Islet of Langerhans (tissue), 1 donor: ENCODE results near the gene MAS1L.
"Not testable (repeated sequence)": the region's sequence is repeated elsewhere in the genome, so short reads cannot be mapped to it uniquely, and the experiment has no call there.

ENCODE experiments used
- FAIRE-seq: peaks from one replicate; lab custom pipeline; 2011; peaks lifted over from hg19 to GRCh38; lab: Jason Lieb, UNC

MAS1L gene

DNA sequence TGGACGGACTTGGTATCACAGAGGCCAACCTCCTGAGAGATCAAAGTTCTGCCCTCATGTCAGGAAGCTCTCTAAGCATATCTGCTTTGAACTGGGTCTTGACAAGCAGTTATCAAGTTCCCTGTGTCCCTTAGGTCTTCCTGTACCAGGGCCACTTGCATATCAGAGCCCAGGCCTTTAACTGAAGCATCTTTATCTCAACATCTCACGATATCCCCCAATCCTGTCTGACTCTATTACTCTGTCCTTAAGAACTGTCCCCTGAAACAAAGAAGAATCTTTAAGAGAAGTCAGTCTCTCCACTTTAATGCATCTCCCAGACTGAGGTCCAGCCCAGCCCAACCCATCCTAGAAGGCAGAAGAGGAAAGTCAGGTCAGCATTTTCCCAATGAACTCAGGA is 8.2 kb downstream of the MAS1L start:
- no peak for FAIRE-seq

GRCh38 chr6:29478740-29479139 is 9.0 kb downstream of the MAS1L start:
- no peak for FAIRE-seq

DNA sequence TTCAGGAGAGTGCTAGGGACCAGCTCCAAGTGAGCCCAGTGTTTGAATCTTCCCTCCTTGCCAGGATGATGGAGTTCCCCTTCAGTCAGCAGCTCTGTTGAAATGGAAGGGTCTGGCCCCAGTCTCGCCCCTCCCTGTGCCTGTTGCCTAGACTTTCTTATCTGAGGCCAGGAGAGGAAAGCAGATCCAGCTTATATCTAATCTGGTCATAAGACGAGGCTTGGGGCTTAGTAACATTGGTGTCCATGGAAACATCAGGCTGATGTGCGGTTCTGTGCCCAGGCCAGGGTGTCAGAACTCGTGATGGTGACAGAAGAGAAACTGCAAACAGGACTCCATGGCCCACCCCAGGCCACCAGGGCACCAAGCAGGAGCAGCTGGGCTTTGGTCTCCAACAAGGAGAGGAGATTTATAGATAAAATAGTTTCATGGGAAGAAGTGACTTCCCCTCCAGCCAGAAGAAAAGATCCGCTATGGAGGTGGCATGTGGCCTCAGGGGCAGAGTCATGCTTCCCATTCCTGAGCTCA is 9.8 kb downstream of the MAS1L start:
- no peak for FAIRE-seq

GRCh38 chr6:29474996-29475395 is 12.8 kb downstream of the MAS1L start:
- no peak for FAIRE-seq

GRCh38 chr6:29466241-29466640 is 21.5 kb downstream of the MAS1L start:
- FAIRE-seq = no peak

DNA sequence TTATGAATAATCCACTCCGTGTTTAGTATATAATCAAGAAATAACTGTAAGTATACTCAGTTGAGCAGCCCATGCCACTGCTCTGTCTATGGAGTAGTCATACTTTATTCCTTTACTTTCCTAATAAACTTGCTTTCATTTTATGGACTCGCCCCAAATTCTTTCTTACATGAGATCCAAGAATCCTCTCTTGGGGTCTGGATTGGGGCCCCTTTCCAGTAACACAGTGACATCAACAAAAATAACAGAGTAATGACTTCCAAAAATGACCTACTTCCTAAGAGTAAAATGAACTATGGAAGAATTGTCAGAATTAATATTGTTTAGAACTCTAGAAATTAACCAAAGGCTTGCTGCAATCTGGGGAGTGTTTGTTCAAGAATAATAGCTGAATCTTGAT is 22.0 kb downstream of the MAS1L start:
- no peak for FAIRE-seq

- FAIRE-seq = no peak
These were observed 22.5 kb downstream of the MAS1L start for GRCh38 chr6:29465279-29465678.

GRCh38 chr6:29462022-29462421 is 25.7 kb downstream of the MAS1L start:
- no peak for FAIRE-seq

DNA sequence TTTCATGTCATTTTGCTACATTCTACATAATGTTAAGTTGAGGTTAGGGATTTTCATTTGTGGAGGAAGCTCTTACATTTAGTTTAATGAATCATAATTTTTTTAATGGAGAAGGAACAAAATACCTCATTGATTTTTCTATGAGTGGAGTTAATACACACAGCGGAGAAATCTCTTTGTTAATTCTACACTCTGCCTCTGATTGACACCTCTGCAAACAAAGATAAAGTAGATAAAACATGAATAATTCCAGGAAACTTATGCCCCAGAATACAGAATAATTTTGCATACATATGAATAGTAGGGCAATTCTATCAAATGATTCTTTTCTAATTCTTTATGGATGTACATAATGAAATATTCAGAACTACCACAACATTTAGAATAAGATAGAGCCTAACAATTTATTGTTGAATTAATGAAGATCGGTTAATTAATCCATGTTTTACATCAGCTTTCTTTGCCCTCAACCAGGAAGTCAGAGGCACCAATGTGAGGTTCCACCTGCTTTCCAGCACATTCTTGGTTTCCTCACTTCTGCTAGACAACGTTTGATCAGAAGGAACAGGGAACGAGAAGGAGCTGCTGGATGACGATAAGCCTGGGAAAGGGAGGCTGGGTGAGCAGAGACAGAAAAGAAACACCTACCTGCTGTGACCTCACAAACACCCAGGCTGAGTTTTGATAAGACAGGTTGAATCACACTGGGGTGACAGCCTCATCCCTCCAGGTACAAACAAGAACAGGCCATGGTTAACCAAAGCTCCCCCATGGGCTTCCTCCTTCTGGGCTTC is 26.5 kb downstream of the MAS1L start:
- FAIRE-seq = peak; percentile 58

- FAIRE-seq = no peak
These were observed 30.8 kb downstream of the MAS1L start, which contains the start of the genes OR11A1 and OR2H1 for GRCh38 chr6:29456971-29457370. OR11A1 (minus strand) TSS chr6:29457071; CDS start chr6:29427641, 29,430 bp downstream. OR2H1 (plus strand) TSS chr6:29457155; CDS start chr6:29461770, 4,615 bp downstream.

DNA sequence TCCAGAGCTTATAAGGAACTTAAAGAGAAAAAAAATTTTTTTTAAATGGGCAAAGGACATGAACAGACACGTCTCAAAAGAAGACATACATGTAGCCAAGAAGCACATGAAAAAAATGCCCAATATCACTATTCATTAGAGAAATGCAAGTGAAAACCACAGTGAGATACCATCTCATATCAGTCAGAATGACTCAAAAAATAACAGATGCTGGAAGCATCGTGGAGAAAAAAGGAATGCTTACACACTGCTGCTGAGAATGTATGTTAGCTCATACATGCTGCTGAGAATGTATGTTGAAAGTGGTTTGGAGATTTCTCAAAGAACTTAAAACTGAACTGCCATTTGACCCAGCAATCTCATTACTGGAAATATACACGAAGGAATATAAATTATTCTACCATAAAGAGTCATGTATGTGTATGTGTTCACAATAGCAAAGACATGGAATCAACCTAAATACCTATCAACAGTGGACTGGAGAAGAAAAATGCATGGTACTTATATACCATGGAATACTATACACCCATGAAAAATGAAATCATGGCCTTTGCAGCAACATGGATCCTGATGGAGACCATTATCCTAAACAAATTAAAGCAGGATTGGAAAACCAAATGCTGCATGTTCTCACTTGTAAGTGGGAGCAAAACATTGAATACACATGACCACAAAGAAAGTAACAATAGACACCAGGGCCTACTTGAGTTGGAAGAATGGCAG is 36.1 kb downstream of the MAS1L start:
- FAIRE-seq = no peak

DNA sequence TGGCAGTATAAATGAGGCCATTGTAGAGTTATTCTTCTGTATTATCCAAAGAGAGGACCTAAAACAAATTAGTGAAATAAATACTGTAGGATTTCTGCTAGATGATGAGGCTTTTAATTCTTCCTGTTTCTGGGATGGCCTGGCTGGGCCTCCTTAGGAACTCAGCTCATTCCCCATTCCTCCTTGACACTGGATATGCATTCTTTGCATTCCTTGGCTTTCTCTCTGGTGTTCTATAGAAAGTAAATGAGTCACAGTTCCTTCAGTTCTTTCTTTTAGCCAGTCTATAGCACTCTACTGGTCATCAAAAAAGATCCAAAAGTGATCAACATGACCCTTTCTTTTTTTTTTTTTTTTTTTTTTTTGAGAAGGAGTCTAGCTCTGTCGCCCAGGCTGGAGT is 40.1 kb downstream of the MAS1L start:
- FAIRE-seq = no peak

DNA sequence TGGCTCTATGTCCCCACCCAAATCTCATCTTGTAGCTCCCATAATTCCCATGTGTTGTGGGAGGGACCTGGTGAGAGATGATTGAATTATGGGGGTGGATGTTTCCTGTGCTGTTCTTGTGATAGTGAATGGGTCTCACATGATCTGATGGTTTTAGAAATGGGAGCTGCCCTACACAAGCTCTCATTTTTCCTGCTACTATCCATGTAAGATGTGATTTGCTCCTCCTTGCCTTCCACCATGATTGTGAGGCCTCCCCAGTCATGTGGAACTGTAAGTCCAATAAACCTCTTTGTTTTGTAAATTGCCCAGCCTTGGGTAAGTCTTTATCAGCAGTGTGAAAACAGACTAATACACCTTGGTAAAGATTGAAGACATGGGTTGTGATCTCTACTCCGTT is 43.7 kb downstream of the MAS1L start:
- not testable (repeated sequence) for FAIRE-seq

GRCh38 chr6:29442719-29443118 is 45.0 kb downstream of the MAS1L start:
- FAIRE-seq = no peak

- FAIRE-seq = no peak
These were observed 48.8 kb downstream of the MAS1L start, which contains the start of gene OR10C1 for GRCh38 chr6:29439006-29439405. OR10C1 (plus strand) TSS chr6:29439306; CDS start chr6:29440016, 710 bp downstream.

GRCh38 chr6:29436730-29437129 is 51.0 kb downstream of the MAS1L start:
- not testable (repeated sequence) for FAIRE-seq
